ENCODE results near the gene CCR6. TPM values are rescaled to one million over a fixed set of nuclear protein-coding genes. Genes with fewer than 3 reads are reported as not detected.

CCR6 gene
- total and polyA plus RNA-seq, 8 donors, result 0.10 to 0.71 TPM; not detected in 6

- H3K9me3 ChIP-seq, result no peaks in the 10 kb centered on the region
- DNase-seq (no peak), ATAC-seq (no peak)
- no peaks in the 10 kb centered on the region for H3K27me3 ChIP-seq
- no peak for TF ChIP-seq CTCF (IDR thresholded peaks at IDR 0.05)
- H3K4me3 ChIP-seq, result no peak overlapping the region
- no peak overlapping the region for H3K27ac ChIP-seq
- intact Hi-C loops (cut with DNase I), result no loop called here
- H3K36me3 ChIP-seq, result no peaks in the 10 kb centered on the region
- H3K4me1 ChIP-seq, result no peaks in the 10 kb centered on the region
Observed at GRCh38 chr6:167130008-167130677, 7.2 kb downstream of the CCR6 start.

GRCh38 chr6:167130712-167131684, 8.1 kb downstream of the CCR6 start:
- H3K36me3 ChIP-seq, result no peaks in the 10 kb centered on the region
- intact Hi-C loops (cut with DNase I), result no loop called here
- H3K4me1 ChIP-seq, result no peaks in the 10 kb centered on the region
- H3K4me3 ChIP-seq, result no peak overlapping the region
- DNase-seq (no peak), ATAC-seq (peak; percentile 70)
- H3K27me3 ChIP-seq, result no peaks in the 10 kb centered on the region
- no peak overlapping the region for H3K27ac ChIP-seq
- no peaks in the 10 kb centered on the region for H3K9me3 ChIP-seq
- no peak for TF ChIP-seq CTCF (IDR thresholded peaks at IDR 0.05)

- intact Hi-C loops (cut with DNase I), result no loop called here
- no peak for DNase-seq
- Histone ChIP-seq H3K36me3 (no peaks in the 10 kb centered on the region), H3K4me1 (no peaks in the 10 kb centered on the region), H3K27me3 (peaks cover 0 to 4% of the 10 kb centered on the region in 2 donors), H3K9me3 (no peaks in the 10 kb centered on the region), H3K27ac (no peak overlapping the region), H3K4me3 (no peak overlapping the region)
- TF ChIP-seq CTCF (IDR thresholded peaks at IDR 0.05), result no peak
- ATAC-seq, result no peak
Observed at GRCh38 chr6:167134448-167135328, 11.8 kb downstream of the CCR6 start.

- Histone ChIP-seq H3K27me3 (peaks cover 0 to 4% of the 10 kb centered on the region in 2 donors), H3K36me3 (no peaks in the 10 kb centered on the region), H3K4me3 (no peak overlapping the region), H3K27ac (no peak overlapping the region), H3K9me3 (no peaks in the 10 kb centered on the region), H3K4me1 (no peaks in the 10 kb centered on the region)
- DNase-seq, result no peak
- no peak for TF ChIP-seq CTCF (IDR thresholded peaks at IDR 0.05)
- no peak for ATAC-seq
- intact Hi-C loops (cut with DNase I), result no loop called here
Observed at GRCh38 chr6:167136376-167136775, 13.5 kb downstream of the CCR6 start.

Measured in left lung (tissue), 10 donors.